Psoas muscle (tissue), 8 donors: ENCODE measurements around the gene FAM50B. TPM values are rescaled to one million over a fixed set of nuclear protein-coding genes. Genes with fewer than 3 reads are reported as not detected.
A peak's percentile ranks its signal among the peaks of the same experiment; 100 is the strongest.
"Not testable (repeated sequence)": the region's sequence is repeated elsewhere in the genome, so short reads cannot be mapped to it uniquely, and the experiment has no call there.

Experiments
- ATAC-seq, 4 donors: fragments of 200-7000 bp; cut with Tn5 transposase; one replicate each; pipeline ENCODE4 v1.9.1; 2020; ENCODE audit warnings: moderate library complexity in 3 of 4, mild to moderate bottlenecking in 2 of 4
- DNase-seq, 2 donors: peaks; one replicate each; pipeline ENCODE4 v3.0.0-alpha.2; 2020
- H3K27ac ChIP-seq: fragments of 200-600 bp; one replicate; pipeline ENCODE4 v1.8.0; 2022
- H3K27me3 ChIP-seq, 3 donors: fragments of 200-600 bp in 1 of 3; one replicate each; pipeline versions ENCODE4 v1.6.1 to v1.8.0; 2013 to 2022; ENCODE audit warnings: low read length in 2 of 3, mild to moderate bottlenecking in 2 of 3, moderate library complexity in 1 of 3; ENCODE audit not compliant: insufficient read depth in 3 of 3
- H3K36me3 ChIP-seq, 2 donors: fragments of 200-600 bp in 1 of 2; one replicate each; pipeline versions ENCODE4 v1.6.1 to v1.8.0; 2013 to 2022; ENCODE audit warnings: low read depth in 1 of 2, mild to moderate bottlenecking in 1 of 2, moderate library complexity in 1 of 2; ENCODE audit not compliant: insufficient read depth in 1 of 2
- H3K4me1 ChIP-seq: fragments of 200-600 bp; one replicate; pipeline ENCODE4 v1.8.0; 2022
- H3K4me3 ChIP-seq: fragments of 200-600 bp; one replicate; pipeline ENCODE4 v1.8.0; 2022; ENCODE audit warnings: mild to moderate bottlenecking
- H3K9me3 ChIP-seq: fragments of 200-600 bp; one replicate; pipeline ENCODE4 v1.8.0; 2022
- CTCF ChIP-seq: fragments of 200-600 bp; IDR thresholded peaks from one replicate; pipeline ENCODE4 v1.8.0; 2022; ENCODE audit warnings: antibody characterized with exemption
- WGBS, 3 donors: extraction: QIAGEN DNeasy Blood & Tissue Kit; methylation state at CpG; one replicate each; pipeline versions ENCODE4 v1.1.6 to v1.1.7; 2013; 5-methylcytosine and 5-hydroxymethylcytosine counted together
- intact Hi-C, 2 donors: fragments of 100-400 bp; cut with DNase I; formaldehyde crosslinking; loops; one replicate each; pipeline versions ENCODE4 v1.11.0 to v1.14.2; 2022
- polyA plus RNA-seq, 3 donors: library from polyadenylated mRNA; stranded (reverse); fragments of 200-250 nt; gene quantifications; one replicate each; pipeline ENCODE4 v1.2.3, GENCODE V29; 2013
- total RNA-seq, 4 donors: library from RNA; stranded (reverse); fragmentation: NEBNext Ultra II Directional in 2 of 4; extraction: Animal tissue kit (Norgen Biotek cat#: 25700) in 2 of 4; gene quantifications; one replicate each; pipeline versions ENCODE4 v1.2.1 to v1.2.4, GENCODE V29; 2021 to 2023
- donor health status: healthy with polysubstance abuse.
- donor health status: DM: no; HTN: no; CAD: no; lungs with moderate emphysema.
- donor health status: Bipolar disorder and iron deficiency.
- donor health status: healthy.
- donor health status: DM: yes; HTN: yes; CAD: no.
- donor health status: DM: no; HTN: no; CAD: no.
- donor health status: DM: no; HTN: no; CAD: no.
- donor health status: DM: yes; HTN: yes; CAD: no.

Gene FAM50B
- total and polyA plus RNA-seq, 7 donors: 10.1 to 19.6 (median 11.6) TPM

GRCh38 chr6:3857468-3858456 is 8.6 kb downstream of the FAM50B start:
- no peaks in the 10 kb centered on the region for H3K4me1 ChIP-seq
- no peaks in the 10 kb centered on the region for H3K27me3 ChIP-seq
- WGBS, 3 donors: 64 to 76% (median 67%) methylated on average over 14 of the region's 14 CpGs
- intact Hi-C loops: loop anchor here in 1 of 2 donors (10.0 kb wide), 1 partner anchor 137 kb away; no protein-coding TSS in a partner anchor
- no peak overlapping the region for H3K27ac ChIP-seq
- no peak for DNase-seq
- no peak for TF ChIP-seq CTCF
- ATAC-seq: peak in 1 of 4 donors; percentile 30
- H3K36me3 ChIP-seq: no peaks in the 10 kb centered on the region
- no peak overlapping the region for H3K4me3 ChIP-seq
- no peaks in the 10 kb centered on the region for H3K9me3 ChIP-seq

DNA sequence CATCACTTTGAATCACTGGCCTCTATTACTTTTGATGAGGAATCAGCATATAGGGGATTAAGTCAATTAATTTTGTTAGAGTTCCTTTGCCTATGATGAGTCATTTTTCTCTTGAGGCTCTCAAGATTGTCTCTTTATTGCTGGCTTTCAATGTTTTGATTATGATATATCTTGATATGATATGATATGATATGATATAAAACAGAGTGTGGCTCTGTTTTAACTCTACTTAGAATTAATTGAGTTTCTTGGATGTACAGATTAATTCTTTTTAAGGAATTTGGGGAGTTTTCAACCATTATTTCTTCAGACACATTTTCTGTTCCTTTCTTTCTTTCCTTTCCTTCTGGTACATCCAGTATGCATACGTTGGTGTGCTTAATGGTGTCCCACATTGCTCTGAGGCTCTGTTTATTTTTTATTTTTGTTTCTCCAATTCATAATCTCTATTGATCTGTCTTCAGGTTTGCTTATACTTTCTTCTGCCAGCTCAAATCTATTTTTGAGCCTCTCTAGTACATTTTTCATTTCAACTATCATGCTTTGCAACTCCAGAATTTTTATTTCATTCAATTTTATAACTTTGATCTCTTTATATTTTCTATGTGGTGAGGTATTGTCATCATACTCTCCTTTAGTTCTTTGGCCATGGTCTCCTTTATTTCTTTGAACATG is 10.8 kb downstream of the FAM50B start:
- Histone ChIP-seq H3K4me1 (no peaks in the 10 kb centered on the region), H3K27me3 (no peaks in the 10 kb centered on the region), H3K36me3 (no peaks in the 10 kb centered on the region), H3K9me3 (no peaks in the 10 kb centered on the region), H3K27ac (no peak overlapping the region), H3K4me3 (no peak overlapping the region)
- intact Hi-C loops: loop anchor here in 1 of 2 donors (1.0 to 10.0 kb wide), 2 partner anchors 28 to 135 kb away; no protein-coding TSS in a partner anchor
- WGBS, 3 donors: 83 to 100% (median 84%) methylated on average over 1 of the region's 1 CpG
- TF ChIP-seq CTCF: no peak
- no peak for ATAC-seq
- no peak for DNase-seq

- WGBS, 3 donors: 69 to 84% (median 81%) methylated on average over 4 of the region's 4 CpGs
- intact Hi-C loops: no loop called here
These were observed 12.3 kb downstream of the FAM50B start for GRCh38 chr6:3861424-3861823.

DNA sequence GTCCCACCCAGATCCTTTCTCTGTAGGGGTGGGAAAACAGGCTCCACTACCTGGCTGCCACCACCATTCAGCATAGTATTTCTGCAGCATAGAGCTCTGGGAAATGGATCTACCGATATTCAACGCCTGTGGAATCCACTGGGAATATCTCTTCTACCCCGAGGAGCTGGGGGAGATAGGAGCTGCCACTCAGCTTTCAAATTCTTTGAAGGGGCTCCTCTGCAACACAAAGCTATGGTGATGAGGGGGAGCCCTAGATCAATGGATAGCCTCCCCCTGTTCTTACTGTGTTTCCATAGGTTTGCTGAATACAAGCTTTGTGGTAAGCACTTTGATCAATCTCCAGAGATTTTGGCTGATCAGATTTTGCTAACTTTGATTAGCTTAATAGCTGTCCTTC is 12.9 kb downstream of the FAM50B start:
- TF ChIP-seq CTCF: no peak
- Histone ChIP-seq H3K27me3 (no peaks in the 10 kb centered on the region), H3K9me3 (no peaks in the 10 kb centered on the region), H3K4me1 (no peaks in the 10 kb centered on the region), H3K27ac (no peak overlapping the region), H3K36me3 (no peaks in the 10 kb centered on the region), H3K4me3 (no peak overlapping the region)
- WGBS, 3 donors: 57 to 69% (median 57%) methylated on average over 3 of the region's 3 CpGs
- intact Hi-C loops: no loop called here
- ATAC-seq (no peak), DNase-seq (no peak)

More at GRCh38 chr6:3861424-3861823, 12.3 kb downstream of the FAM50B start:
- Histone ChIP-seq H3K4me3 (no peak overlapping the region), H3K27ac (no peak overlapping the region), H3K4me1 (no peaks in the 10 kb centered on the region), H3K27me3 (no peaks in the 10 kb centered on the region), H3K9me3 (no peaks in the 10 kb centered on the region), H3K36me3 (no peaks in the 10 kb centered on the region)
- no peak for TF ChIP-seq CTCF
- DNase-seq (no peak), ATAC-seq (no peak)

DNA sequence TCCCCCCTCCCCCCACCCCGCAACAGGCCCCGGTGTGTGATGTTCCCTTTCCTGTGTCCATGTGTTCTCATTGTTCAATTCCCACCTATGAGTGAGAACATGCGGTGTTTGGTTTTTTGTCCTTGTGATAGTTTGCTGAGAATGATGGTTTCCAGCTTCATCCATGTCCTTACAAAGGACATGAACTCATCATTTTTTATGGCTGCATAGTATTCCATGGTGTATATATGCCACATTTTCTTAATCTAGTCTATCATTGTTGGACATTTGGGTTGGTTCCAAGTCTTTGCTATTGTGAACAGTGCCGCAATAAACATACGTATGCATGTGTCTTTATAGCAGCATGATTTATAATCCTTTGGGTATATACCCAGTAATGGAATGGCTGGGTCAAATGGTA is 14.1 kb downstream of the FAM50B start:
- intact Hi-C loops, H3K9me3 ChIP-seq, ATAC-seq, H3K27ac ChIP-seq, H3K4me3 ChIP-seq, DNase-seq, H3K27me3 ChIP-seq, H3K4me1 ChIP-seq, H3K36me3 ChIP-seq: not testable (repeated sequence)
- 75 to 100% (median 85%) methylated on average over 2 to 4 of the region's 5 CpGs for WGBS, 3 donors
